K562 (cell line): ENCODE data around the gene RTN4. TPM values are rescaled to one million over a fixed set of nuclear protein-coding genes. Genes with fewer than 3 reads are reported as not detected.

Experiments used
- ATAC-seq: fragments of 200-7000 bp; cut with Tn5 transposase; 3 replicates; pipeline ENCODE4 v1.9.1; 2020; ENCODE audit warnings: moderate library complexity
- BruUV-seq: library from RNA; stranded (reverse); fragments of 400-500 nt; replicated peaks from 2 replicates; lab custom pipeline; 2021; lab: Mats Ljungman, UMichigan
- CTCF ChIA-PET: fragments of 300-600 bp; formaldehyde crosslinking; extraction: SDS; loops from one replicate; lab custom pipeline; 2021; ENCODE audit warnings: low intra/inter-chr PET ratio; lab: Yijun Ruan, JAX
- POLR2A ChIA-PET: fragments of 300-600, 350-650 bp; sonication (Branson Sonifier 250); formaldehyde crosslinking; extraction: SDS; loops from one replicate; lab custom pipeline; 2021; ENCODE audit warnings: antibody characterized with exemption, inconsistent platforms; lab: Yijun Ruan, JAX
- DNase-seq, 4 experiments: peaks; one replicate each; pipeline versions ENCODE4 v3.0.0 to v3.0.0-alpha.2; 2011 to 2018; ENCODE audit warnings: low spot score in 3 of 4, mixed read lengths in 3 of 4; ENCODE audit errors: extremely low read depth in 1 of 4
- FAIRE-seq: peaks from 2 replicates; lab custom pipeline; 2011; peaks lifted over from hg19 to GRCh38; lab: Jason Lieb, UNC
- H2AFZ ChIP-seq: 2 replicates; pipeline ENCODE4 v1.6.0; 2011; ENCODE audit warnings: low read depth, low read length, control low read depth, inconsistent platforms
- H3K27ac ChIP-seq: fragments of 200-600 bp; 3 replicates; pipeline ENCODE4 v1.8.0; 2011; ENCODE audit warnings: low read depth, mild to moderate bottlenecking, control low read depth, inconsistent platforms, low read length, moderate library complexity, mixed read lengths; ENCODE audit errors: extremely low read depth
- H3K27me3 ChIP-seq, 2 experiments: fragments of 300-600 bp in 1 of 2; 2 replicates in 1 of 2; 3 replicates in 1 of 2; pipeline versions ENCODE4 v1.6.0 to v1.8.0; 2011; ENCODE audit warnings: inconsistent platforms in 2 of 2, low read length in 2 of 2, mild to moderate bottlenecking in 1 of 2, mixed read lengths in 1 of 2, moderate library complexity in 1 of 2; ENCODE audit not compliant: control insufficient read depth in 2 of 2, insufficient read depth in 2 of 2
- H3K36me3 ChIP-seq: fragments of 300-600 bp; 3 replicates; pipeline ENCODE4 v1.8.0; 2011; ENCODE audit warnings: mild to moderate bottlenecking, low read length, inconsistent platforms; ENCODE audit not compliant: control insufficient read depth, insufficient read depth
- H3K4me1 ChIP-seq, 2 experiments: fragments of 200-600 bp in 1 of 2; replicated peaks in 1 of 2; 2 replicates in 1 of 2; 3 replicates in 1 of 2; pipeline versions ENCODE4 v1.5.1 to v1.8.0; 2011; ENCODE audit warnings: inconsistent platforms in 2 of 2, low read length in 2 of 2, mild to moderate bottlenecking in 1 of 2, mixed read lengths in 1 of 2, moderate library complexity in 1 of 2; ENCODE audit not compliant: control insufficient read depth in 2 of 2, insufficient read depth in 2 of 2
- H3K4me2 ChIP-seq: 2 replicates; pipeline ENCODE4 v1.6.1; 2011; ENCODE audit warnings: low read length, control low read depth, inconsistent platforms, mixed read lengths; ENCODE audit not compliant: insufficient read depth
- H3K4me3 ChIP-seq: fragments of 200-600 bp; sonication (generic), shearing (Covaris generic); 2 replicates; pipeline ENCODE4 v1.5.1; 2016; ENCODE audit warnings: control low read depth, inconsistent platforms
- H3K79me2 ChIP-seq: fragments of 200-600 bp; 3 replicates; pipeline ENCODE4 v1.8.0; 2011; ENCODE audit warnings: low read length, inconsistent platforms; ENCODE audit not compliant: control insufficient read depth, insufficient read depth
- H3K9ac ChIP-seq, 2 experiments: 2 replicates each; pipeline versions ENCODE4 v1.6.0 to v1.6.1; 2011; ENCODE audit warnings: low read depth in 2 of 2, low read length in 2 of 2, control low read depth in 1 of 2, inconsistent platforms in 1 of 2, mild to moderate bottlenecking in 1 of 2, mixed read lengths in 1 of 2; ENCODE audit not compliant: insufficient read depth in 1 of 2
- H3K9me1 ChIP-seq: one replicate; pipeline ENCODE4 v1.6.0; 2011; ENCODE audit warnings: inconsistent platforms, mild to moderate bottlenecking, low read length, moderate library complexity; ENCODE audit not compliant: control insufficient read depth, insufficient read depth
- H3K9me3 ChIP-seq: replicated peaks from 2 replicates; pipeline ENCODE4 v1.5.1; 2011; ENCODE audit warnings: low read depth, low read length, inconsistent platforms; ENCODE audit not compliant: control insufficient read depth, insufficient read depth
- H4K20me1 ChIP-seq: replicated peaks from 2 replicates; pipeline ENCODE4 v1.6.1; 2011; ENCODE audit warnings: low read length, inconsistent platforms, mixed read lengths; ENCODE audit not compliant: control insufficient read depth, insufficient read depth
- CSDE1 ChIP-seq, 2 experiments: fragments of 450-650 bp; IDR thresholded peaks; 2 replicates each; pipeline ENCODE4 v1.6.1; 2016; ENCODE audit warnings: mild to moderate bottlenecking in 1 of 2
- KHSRP ChIP-seq: fragments of 450-650 bp; IDR thresholded peaks from 2 replicates; pipeline ENCODE4 v1.6.1; 2017
- RBM22 ChIP-seq: fragments of 200-400 bp; formaldehyde crosslinking; IDR thresholded peaks from 2 replicates; pipeline ENCODE4 v1.6.1; 2018; ENCODE audit warnings: low read length, low read depth; ENCODE audit not compliant: poor library complexity, severe bottlenecking
- TBP ChIP-seq: optimal IDR thresholded peaks from 2 replicates; pipeline ENCODE3; 2011; ENCODE audit warnings: low read depth, low read length, improper control_type of control experiment
- ZNF57 ChIP-seq: fragments of 450-650 bp; formaldehyde crosslinking; IDR thresholded peaks from 2 replicates; pipeline ENCODE4 v1.4.0; 2020; ENCODE audit warnings: mild to moderate bottlenecking, moderate library complexity
- WGBS: fragments of 100-300 bp; shearing (Covaris generic); methylation state at CpG from one replicate; pipeline ENCODE4 v1.1.6; 2016; ENCODE audit warnings: low coverage, mixed read lengths; ENCODE audit not compliant: insufficient coverage; ENCODE audit errors: missing lambda C conversion rate; 5-methylcytosine and 5-hydroxymethylcytosine counted together
- in situ Hi-C: fragments of 300-500 bp; cut with MboI; formaldehyde crosslinking; loops from 4 replicates; pipeline ENCODE4 v1.15.0; 2018; ENCODE audit warnings: inconsistent platforms, mixed read lengths
- intact Hi-C: fragments of 100-400 bp; cut with micrococcal nuclease; formaldehyde crosslinking; loops from 2 replicates; pipeline ENCODE4 v1.14.2; 2022
- polyA plus RNA-seq, 8 experiments: library from polyadenylated mRNA; depleted of rRNA in 4 of 8; stranded (reverse) in 5 of 8; unstranded in 3 of 8; fragments of >200 nt; fragmentation: Nextera tagmentation in 2 of 8; fragmentation: Illumina TruSeq in 1 of 8; extraction: Ambion mirVana in 2 of 8; extraction: Trizol in 1 of 8; gene quantifications; 2 replicates each; pipeline versions ENCODE4 v1.2.1 to v1.2.3, GENCODE V29; 2011 to 2014; ENCODE audit warnings: inconsistent platforms in 1 of 8, missing spikeins in 1 of 8
- small RNA-seq: library from RNA; depleted of rRNA; stranded (forward); fragments of <200 nt; gene quantifications from one replicate; pipeline ENCODE3, GENCODE V24; 2014
- total RNA-seq, 7 experiments: library from RNA; depleted of rRNA in 6 of 7; stranded (reverse); fragments of >200 nt in 6 of 7; fragmentation: Illumina TruSeq in 2 of 7; extraction: Trizol in 2 of 7; gene quantifications; 2 replicates each; pipeline versions ENCODE4 v1.2.1 to v1.2.3, GENCODE V29; 2011 to 2021; ENCODE audit warnings: low replicate concordance in 1 of 7

Gene RTN4
- total and polyA plus RNA-seq, 9 of the 15 experiments (the other 6 are each of a cell fraction or from before 2014, with no cell fraction given): 73.0 to 248 (median 116) TPM

DNA sequence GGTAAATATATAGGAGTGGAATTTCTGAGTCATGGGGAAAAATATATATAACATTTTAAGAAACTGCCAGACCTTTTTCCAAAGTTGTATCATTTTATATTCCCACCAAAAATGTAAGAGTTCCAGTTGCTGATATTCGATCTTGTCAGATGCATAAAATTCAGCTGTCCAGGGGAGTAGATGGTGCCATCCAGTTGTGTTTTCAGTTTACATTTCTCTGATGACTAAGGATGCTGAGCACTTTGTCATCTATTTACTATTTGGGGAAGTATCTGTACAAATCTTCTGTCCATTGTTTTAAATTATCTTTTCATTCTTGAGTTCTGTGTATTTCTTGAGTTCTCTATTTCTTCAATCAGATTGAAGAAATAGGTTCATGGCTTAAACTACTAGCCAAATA is 126.1 kb downstream of the RTN4 start:
- H3K9ac ChIP-seq: no peak overlapping the region
- no peak for DNase-seq
- peaks cover 0 to 6% of the 10 kb centered on the region in 2 experiments; a peak in 2 of 5 replicates for H3K27me3 ChIP-seq
- no peaks in the 10 kb centered on the region for H3K79me2 ChIP-seq
- no peaks in the 10 kb centered on the region for H3K4me1 ChIP-seq
- no peak overlapping the region for H3K4me3 ChIP-seq
- no peak for TF ChIP-seq ZNF57 (CRISPR knock-in tag)
- TF ChIP-seq KHSRP: no peak
- TF ChIP-seq CSDE1 (IDR thresholded peaks at IDR 0.05): no peak
- no peak for TF ChIP-seq RBM22
- TF ChIP-seq TBP: no peak
- TF ChIP-seq, all 486 proteins: peak for 0
- WGBS: 0% methylated on average over 1 of the region's 1 CpG
- H3K36me3 ChIP-seq: no peaks in the 10 kb centered on the region
- H4K20me1 ChIP-seq: no peaks in the 10 kb centered on the region
- no peak overlapping the region for H2AFZ ChIP-seq
- intact Hi-C loops: no loop called here
- FAIRE-seq (no peak), ATAC-seq (no peak)
- no peak overlapping the region for H3K27ac ChIP-seq
- 0 out of 2 replicates have a peak, but pooled peaks cover 7% of the 10 kb centered on the region for H3K9me3 ChIP-seq
- no TSS peak for BruUV-seq
- in situ Hi-C loops: no loop called here
- H3K4me2 ChIP-seq: no peak overlapping the region
- ChIA-PET POLR2A (interaction anchor here (1.2 to 1.9 kb wide), 2 partner anchors 8 to 31 kb away, joined by 3 to 5 read pairs; no protein-coding TSS in a partner anchor), CTCF (no interaction called here)
- no peaks in the 10 kb centered on the region for H3K9me1 ChIP-seq

Small RNAs within 50 kb of the gene (small RNA-seq; reads per million reads assigned to genes)
- not detected for gene RNU6-433P

Other genes with a start within 250 kb of the RTN4 start
- 6.5 and 8.5 TPM in 2 replicates for gene CLHC1, start 181.8 kb upstream of the RTN4 start, total RNA-seq (2014; rRNA removed)
- 14.3 and 14.5 TPM in 2 replicates for gene CLHC1, start 181.8 kb upstream of the RTN4 start, total RNA-seq (2014; rRNA removed; fragmentation: Illumina TruSeq; extraction: Trizol)
- 9.0 and 11.0 TPM in 2 replicates for gene CLHC1, start 181.8 kb upstream of the RTN4 start, total RNA-seq (2015; rRNA removed; fragmentation: Illumina TruSeq; extraction: Trizol)
- 6.1 and 8.6 TPM in 2 replicates for gene CLHC1, start 181.8 kb upstream of the RTN4 start, total RNA-seq (2021)
- gene CLHC1, start 181.8 kb upstream of the RTN4 start, polyA plus RNA-seq (2011; rRNA removed): 11.7 and 13.3 TPM in 2 replicates
- 5.1 and 5.9 TPM in 2 replicates for gene CLHC1, start 181.8 kb upstream of the RTN4 start, polyA plus RNA-seq (2014; fragmentation: Illumina TruSeq; extraction: Trizol)
- gene CLHC1, start 181.8 kb upstream of the RTN4 start, polyA plus RNA-seq (2014; fragmentation: Nextera tagmentation; extraction: Ambion mirVana): 1 to 10 TPM; 3.7 to 4.6 TPM
- gene CLHC1, start 181.8 kb upstream of the RTN4 start, polyA plus RNA-seq (2014; rRNA removed): 10.4 and 12.9 TPM in 2 replicates
- 1,654 and 1,685 TPM in 2 replicates for gene RPS27A, start 182.2 kb upstream of the RTN4 start, total RNA-seq (2014; rRNA removed)
- gene RPS27A, start 182.2 kb upstream of the RTN4 start, total RNA-seq (2014; rRNA removed; fragmentation: Illumina TruSeq; extraction: Trizol): 3,037 and 3,271 TPM in 2 replicates
- gene RPS27A, start 182.2 kb upstream of the RTN4 start, total RNA-seq (2015; rRNA removed; fragmentation: Illumina TruSeq; extraction: Trizol): 2,063 and 2,242 TPM in 2 replicates
- 1,392 and 1,538 TPM in 2 replicates for gene RPS27A, start 182.2 kb upstream of the RTN4 start, total RNA-seq (2021)
- gene RPS27A, start 182.2 kb upstream of the RTN4 start, polyA plus RNA-seq (2011; rRNA removed): 3,088 and 3,282 TPM in 2 replicates
- 1,383 and 1,726 TPM in 2 replicates for gene RPS27A, start 182.2 kb upstream of the RTN4 start, polyA plus RNA-seq (2014; fragmentation: Illumina TruSeq; extraction: Trizol)
- gene RPS27A, start 182.2 kb upstream of the RTN4 start, polyA plus RNA-seq (2014; fragmentation: Nextera tagmentation; extraction: Ambion mirVana): 1,000 to 10,000 TPM; 2,423 to 2,945 TPM
- 2,195 and 2,258 TPM in 2 replicates for gene RPS27A, start 182.2 kb upstream of the RTN4 start, polyA plus RNA-seq (2014; rRNA removed)
- 85.1 and 105 TPM in 2 replicates for gene MTIF2, start 218.8 kb upstream of the RTN4 start, total RNA-seq (2014; rRNA removed)
- gene MTIF2, start 218.8 kb upstream of the RTN4 start, total RNA-seq (2014; rRNA removed; fragmentation: Illumina TruSeq; extraction: Trizol): 141 and 163 TPM in 2 replicates
- gene MTIF2, start 218.8 kb upstream of the RTN4 start, total RNA-seq (2015; rRNA removed; fragmentation: Illumina TruSeq; extraction: Trizol): 133 and 143 TPM in 2 replicates
- gene MTIF2, start 218.8 kb upstream of the RTN4 start, total RNA-seq (2021): 81.1 and 84.5 TPM in 2 replicates
- 71.9 and 77.3 TPM in 2 replicates for gene MTIF2, start 218.8 kb upstream of the RTN4 start, polyA plus RNA-seq (2011; rRNA removed)
- gene MTIF2, start 218.8 kb upstream of the RTN4 start, polyA plus RNA-seq (2014; fragmentation: Illumina TruSeq; extraction: Trizol): 104 and 115 TPM in 2 replicates
- gene MTIF2, start 218.8 kb upstream of the RTN4 start, polyA plus RNA-seq (2014; fragmentation: Nextera tagmentation; extraction: Ambion mirVana): 100 to 1,000 TPM in 1 of 2 experiments, 10 to 100 TPM in 1; 58.7 to 106 TPM
- 83.3 and 88.5 TPM in 2 replicates for gene MTIF2, start 218.8 kb upstream of the RTN4 start, polyA plus RNA-seq (2014; rRNA removed)